NCI-H226 (cell line): Measurements from ENCODE around the gene EPHX1.
"Not testable (repeated sequence)": the region's sequence is repeated elsewhere in the genome, so short reads cannot be mapped to it uniquely, and the experiment has no call there.

Experiments
- DNase-seq: peaks from one replicate; pipeline ENCODE4 v3.0.0-alpha.2; 2015

The EPHX1 gene

DNA sequence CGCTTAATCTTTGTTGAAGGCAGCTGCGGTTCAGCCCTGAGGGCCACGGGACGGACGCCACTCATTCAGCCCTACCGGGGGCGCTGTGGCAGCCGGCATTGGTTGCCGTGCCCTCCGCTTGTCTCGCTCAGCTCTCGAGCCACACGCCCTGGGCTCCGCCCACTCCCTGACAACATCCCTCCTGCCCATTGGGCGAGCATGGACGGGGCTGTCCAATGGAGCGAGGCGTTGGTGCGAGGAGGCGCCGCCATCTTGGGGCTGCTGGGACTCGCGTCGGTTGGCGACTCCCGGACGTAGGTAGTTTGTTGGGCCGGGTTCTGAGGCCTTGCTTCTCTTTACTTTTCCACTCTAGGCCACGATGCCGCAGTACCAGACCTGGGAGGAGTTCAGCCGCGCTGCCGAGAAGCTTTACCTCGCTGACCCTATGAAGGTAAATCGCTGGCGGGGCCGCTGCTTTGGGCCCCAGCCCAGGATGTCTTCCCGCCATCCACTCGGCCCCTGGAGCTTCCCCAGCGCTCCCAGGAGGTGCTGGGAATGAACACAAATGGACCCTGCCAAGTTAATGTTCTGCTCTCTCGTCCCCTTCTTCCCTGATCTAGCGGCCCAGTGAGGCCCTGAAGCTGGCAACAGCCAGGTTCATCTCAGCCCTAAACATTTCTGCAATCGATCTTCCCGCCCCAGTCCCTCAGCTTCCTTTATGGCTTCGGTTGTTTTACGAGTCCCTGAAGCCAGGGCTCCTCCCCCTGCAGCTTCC, 32.2 kb upstream of the EPHX1 start, which contains the start of gene SRP9:
Gene SRP9 (plus strand): TSS at position 244 of the 754 bp plus-strand sequence. CDS start 115 bp downstream, at position 359.
- peak; percentile 88 for DNase-seq

GRCh38 chr1:225778337-225778669, 31.6 kb upstream of the EPHX1 start:
- DNase-seq = no peak

GRCh38 chr1:225779165-225779564, 30.8 kb upstream of the EPHX1 start:
- not testable (repeated sequence) for DNase-seq

GRCh38 chr1:225780134-225780533, 29.8 kb upstream of the EPHX1 start:
- DNase-seq = no peak

GRCh38 chr1:225780630-225781029, 29.3 kb upstream of the EPHX1 start:
- DNase-seq = no peak

GRCh38 chr1:225789142-225789541, 20.8 kb upstream of the EPHX1 start:
- not testable (repeated sequence) for DNase-seq

DNA sequence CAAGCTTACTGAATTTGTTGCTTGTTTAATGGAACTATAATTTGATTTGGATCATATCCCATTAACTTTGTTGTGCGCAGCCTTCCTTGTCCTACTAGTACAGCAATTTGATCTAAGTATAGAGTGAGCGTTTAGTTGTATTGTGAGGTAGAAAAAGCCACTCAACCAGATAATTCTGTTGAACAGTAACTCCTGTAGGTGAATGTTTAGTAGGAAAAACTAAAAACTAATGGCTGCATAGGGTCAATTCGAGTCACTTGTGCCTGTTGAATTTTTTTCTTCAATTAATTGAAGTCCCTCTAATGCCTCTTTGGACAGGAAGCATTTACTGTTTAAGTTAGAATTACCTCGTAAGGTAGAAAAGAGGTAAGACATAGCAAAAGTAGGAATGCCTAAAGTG, 15.0 kb upstream of the EPHX1 start:
- no peak for DNase-seq

- DNase-seq = not testable (repeated sequence)
These were observed 13.8 kb upstream of the EPHX1 start for GRCh38 chr1:225796097-225796496.

DNA sequence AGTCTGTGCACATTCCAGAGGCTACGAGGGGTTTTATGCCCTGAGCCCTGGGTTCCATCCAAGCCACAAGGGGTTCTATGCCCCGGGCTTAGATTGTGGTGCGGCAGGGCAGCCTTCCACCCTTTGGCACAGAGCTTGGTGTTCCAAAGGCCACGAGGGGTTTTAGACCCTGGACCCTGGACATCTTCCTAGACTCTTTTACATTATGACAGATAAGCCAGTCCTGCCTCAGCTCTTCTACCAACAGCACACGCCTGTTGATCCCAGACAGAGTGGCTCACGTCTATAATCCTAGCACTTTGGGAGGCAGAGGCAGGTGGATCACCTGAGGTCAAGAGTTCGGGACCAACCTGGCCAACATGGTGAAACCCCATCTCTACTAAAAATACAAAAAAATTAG, 8.8 kb upstream of the EPHX1 start:
- DNase-seq = not testable (repeated sequence)

- DNase-seq = no peak
These were observed 3.7 kb upstream of the EPHX1 start for GRCh38 chr1:225806249-225806648.

- DNase-seq = not testable (repeated sequence)
These were observed 3.2 kb upstream of the EPHX1 start for GRCh38 chr1:225806736-225807135.

GRCh38 chr1:225808136-225808535, 1.8 kb upstream of the EPHX1 start:
- no peak for DNase-seq

DNA sequence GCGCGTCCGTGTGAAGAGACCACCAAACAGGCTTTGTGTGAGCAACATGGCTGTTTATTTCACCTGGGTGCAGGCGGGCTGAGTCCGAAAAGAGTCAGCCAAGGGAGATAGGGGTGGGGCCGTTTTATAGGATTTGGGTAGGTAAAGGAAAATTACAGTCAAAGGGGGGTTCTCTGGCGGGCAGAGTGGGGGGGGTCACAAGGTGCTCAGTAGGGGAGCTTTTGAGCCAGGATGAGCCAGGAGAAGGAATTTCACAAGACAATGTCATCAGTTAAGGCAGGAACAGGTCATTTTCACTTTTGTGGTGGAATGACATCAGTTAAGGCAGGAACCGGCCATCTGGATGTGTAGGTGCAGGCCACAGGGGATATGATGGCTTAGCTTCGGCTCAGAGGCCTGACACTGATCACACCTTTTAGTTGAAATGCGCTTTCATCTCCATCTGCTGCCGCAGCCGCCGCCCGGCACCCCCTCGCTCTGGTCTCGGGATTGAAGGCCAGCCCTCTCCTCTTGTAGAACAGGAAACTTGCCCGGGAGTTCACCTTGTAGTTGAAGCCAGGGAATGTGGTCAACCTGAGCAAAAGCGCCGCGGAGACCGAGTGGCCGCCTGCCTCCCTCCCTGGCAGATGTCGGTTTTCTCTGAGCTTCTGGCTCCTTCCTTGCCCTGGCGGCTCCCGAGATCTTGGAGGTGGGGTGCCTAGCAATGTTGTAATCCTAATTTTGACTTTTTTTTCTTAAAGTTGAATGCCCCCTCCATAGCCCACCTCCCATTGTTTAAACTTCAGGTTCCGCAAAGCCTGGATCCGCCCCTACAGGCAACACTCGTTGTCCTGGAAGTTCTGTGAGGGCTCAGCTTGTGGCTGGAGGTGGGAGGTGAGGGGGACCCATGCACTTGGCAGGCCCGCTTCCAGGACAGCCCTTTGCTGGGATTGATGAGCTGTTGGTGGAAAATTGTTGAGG, 935 bp downstream of the EPHX1 start:
- not testable (repeated sequence) for DNase-seq

- DNase-seq = no peak
These were observed 1.9 kb downstream of the EPHX1 start for GRCh38 chr1:225811622-225812487.

GRCh38 chr1:225812488-225813213, 2.7 kb downstream of the EPHX1 start:
- no peak for DNase-seq

DNA sequence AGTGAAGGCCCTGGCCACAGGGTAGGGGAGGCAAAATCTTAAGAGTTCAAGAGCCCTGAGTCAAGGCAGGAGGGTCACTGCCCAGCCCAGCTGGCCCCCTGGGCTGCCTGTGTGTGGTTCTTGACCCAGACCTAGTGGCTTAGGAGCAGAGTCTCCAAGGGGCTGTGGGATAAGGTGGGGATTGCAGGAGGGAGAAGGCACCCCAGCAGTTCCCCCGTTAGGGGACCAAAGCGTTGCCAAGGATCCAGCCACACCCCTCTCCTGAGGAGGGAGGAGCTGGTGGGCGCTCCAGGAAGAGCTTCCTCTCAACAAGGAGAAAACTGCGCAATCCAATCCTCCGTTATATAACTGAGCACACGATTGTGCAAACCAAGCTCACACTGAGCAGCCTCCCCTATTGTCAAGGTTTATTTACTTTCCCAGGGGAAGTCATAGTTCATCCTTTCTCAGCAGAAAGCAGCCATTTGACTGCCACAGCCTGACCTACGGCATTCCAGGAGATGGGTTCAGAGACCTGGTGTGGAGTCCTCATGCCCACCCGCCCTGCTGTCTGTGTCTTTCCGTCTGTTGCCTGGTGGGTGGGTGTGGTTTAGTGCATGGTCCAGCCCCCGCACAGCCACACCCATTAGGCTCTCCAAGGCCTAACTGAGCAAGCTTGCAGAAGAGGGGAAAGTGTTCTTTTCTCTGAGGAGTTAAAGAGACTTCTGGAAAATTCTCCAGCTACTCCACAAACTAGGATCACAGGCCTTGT, 3.5 kb downstream of the EPHX1 start:
- DNase-seq = peak; percentile 69

DNA sequence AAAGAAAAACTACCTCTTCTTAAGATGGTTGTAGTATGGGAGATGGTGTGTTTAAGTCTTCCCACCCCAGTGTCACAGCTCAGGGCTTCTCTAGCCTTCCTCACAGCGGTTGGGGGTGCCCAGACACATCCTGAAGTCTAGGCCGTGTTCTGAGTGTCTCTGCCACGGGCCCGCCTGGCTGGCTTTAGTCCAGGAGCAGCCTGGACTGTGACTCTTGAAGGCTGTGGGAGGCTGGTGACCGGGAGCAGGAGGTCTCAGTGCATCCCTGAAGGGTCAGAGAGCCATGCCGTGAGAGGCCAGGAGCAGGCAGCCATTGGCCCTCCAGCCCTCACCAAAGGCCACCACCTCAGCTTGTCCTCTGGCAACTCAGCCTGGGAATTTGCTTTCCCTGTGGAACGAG, 4.5 kb downstream of the EPHX1 start:
- no peak for DNase-seq

DNA sequence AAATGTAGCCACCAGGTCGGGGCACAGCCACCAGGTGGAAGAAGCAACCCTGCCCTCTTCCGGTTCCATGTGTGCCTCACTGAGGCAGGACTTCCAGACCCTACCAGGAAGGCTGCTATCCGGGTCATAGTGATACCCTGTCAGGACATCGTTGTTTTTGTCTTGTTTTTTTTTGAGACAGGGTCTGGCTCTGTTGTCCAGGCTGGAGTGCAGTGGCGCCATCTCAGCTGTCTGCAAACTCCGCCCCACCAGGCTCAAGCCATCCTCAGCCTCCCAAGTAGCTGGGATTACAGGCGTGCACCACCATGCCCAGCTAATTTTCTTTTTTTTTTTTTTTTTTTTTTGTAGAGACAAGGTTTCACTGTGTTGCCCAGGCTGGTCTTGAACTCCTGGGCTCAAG, 5.2 kb downstream of the EPHX1 start:
- DNase-seq = not testable (repeated sequence)

DNA sequence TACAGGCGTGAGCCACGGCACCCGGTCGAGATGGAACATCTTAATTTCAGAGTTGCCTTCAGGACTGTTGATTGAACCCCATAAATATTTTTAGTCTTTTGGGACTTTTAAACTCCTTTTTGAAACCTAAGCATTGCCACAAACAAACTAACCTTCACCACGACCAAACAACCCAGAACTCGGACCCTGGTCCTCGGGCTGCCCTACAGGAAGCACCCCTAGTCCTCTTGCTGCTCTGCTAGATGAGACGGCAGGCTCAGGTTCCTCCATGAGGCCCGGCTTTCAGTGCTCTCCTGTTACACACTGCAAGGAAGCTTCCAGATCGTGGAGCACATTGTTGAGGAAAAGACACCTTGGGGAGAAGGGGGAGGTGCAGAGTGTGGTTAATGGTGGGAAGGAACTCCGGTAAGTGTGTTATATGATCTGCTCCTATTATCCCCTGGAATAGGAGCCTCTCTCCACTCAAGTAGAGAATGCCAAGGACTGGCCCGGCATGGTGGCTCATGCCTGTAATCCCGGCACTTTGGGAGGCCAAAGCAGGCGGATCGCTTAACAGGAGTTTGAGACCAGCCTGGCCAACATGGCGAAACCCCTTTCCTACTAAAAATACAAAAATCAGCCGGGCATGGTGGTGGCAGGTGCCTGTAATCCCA, 5.7 kb downstream of the EPHX1 start:
- no peak for DNase-seq

DNA sequence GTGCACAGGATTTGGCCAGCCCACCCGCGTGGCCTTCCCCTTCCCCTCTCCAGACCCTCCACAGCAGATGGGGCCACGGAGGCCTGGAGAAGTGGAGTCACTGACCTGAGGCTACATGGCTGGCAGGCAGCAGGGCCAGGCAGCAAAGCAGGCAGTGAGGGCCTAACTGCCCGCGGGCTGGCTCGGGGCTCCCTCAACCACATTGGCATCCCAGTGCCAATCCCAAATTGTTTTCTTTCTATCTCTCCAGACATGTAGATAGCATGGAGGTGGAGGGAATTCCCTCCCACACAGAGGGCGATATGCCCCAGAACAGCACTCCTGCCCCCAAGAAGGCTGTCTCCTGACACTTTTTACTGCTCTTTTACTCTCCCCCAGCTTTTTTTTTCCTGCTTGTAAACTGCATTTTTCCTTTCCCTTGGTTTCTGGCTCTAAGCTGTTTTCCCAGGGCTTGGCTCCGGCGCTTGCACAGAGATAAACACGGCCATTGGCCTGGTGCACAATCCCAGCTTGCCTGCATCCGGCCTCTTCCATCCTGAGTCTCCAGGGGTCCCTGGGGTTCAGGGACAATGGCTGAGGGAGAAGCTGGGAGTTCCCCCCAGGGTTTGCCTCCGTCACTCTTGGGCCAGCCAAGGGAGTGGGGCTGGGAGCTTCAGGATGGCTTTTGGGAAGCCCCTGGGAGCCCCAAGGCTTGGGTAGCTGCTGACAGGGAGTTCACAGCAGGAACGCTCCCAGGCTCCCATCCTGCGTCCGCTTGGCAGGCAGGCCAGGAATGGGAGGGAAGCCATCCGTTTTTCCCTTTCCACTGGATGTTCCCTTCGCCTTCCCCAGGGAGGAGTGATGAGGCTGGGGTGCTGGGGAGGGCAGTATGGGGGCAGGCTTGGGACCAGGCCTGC, 7.0 kb downstream of the EPHX1 start:
- DNase-seq = no peak
